ENCODE measurements around the gene SAMM50. TPM values are rescaled to one million over a fixed set of nuclear protein-coding genes. Genes with fewer than 3 reads are reported as not detected.

SAMM50 gene
- total and polyA plus RNA-seq, 2 donors (not counting 3 experiments of a cell fraction or from before 2014, with no cell fraction given): 42.9 to 56.2 TPM

DNA sequence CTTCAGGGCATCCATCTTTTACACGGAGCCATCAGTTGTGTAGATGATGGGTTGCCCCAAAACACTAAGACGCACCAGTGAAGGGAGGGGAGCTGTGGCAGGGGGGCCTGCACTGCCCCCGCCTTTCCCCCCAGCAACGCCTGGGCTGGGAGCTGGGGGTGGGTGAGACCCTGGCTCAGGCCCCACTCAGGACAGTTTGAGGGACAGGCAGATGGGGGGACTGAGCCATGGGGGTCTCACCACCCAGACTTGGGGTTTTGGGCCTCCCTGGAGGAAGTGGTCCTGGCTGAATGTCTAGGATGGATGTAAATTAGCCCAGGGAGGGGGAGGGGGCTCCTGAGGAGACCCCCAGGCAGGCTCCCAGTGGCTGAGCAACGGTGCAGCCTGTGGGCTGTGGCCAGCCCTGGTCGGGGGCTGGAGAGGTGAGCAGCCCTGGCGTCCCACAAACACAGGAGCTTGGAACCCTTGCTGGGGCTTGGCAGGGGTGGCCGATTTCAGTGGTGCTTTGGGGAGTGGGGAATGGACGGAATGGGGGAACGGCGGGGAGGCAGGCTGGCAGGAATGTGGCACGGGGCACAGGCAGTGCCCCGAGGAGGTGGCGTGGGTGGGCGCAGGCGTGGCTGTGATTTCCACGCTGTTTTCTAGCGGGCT lies 74.9 kb downstream of the SAMM50 start:
- TF ChIP-seq MAX (IDR thresholded peaks at IDR 0.05; ENCODE audit: insufficient read depth, insufficient read length) (no peak), POLR2AphosphoS5 (IDR thresholded peaks at IDR 0.05; ENCODE audit: insufficient read depth, low read depth, low read length) (no peak), FOS (IDR thresholded peaks at IDR 0.05; ENCODE audit: borderline replicate concordance, insufficient read depth, low read length) (no peak), MYC (IDR thresholded peaks at IDR 0.05; ENCODE audit: low read depth, low read length) (no peak), POLR2A (IDR thresholded peaks at IDR 0.05; ENCODE audit: low read depth, low read length) (no peak), GATA2 (IDR thresholded peaks at IDR 0.05; ENCODE audit: insufficient read depth, insufficient read length, low read depth, low read length) (no peak), JUN (IDR thresholded peaks at IDR 0.05; ENCODE audit: borderline replicate concordance, insufficient read depth, insufficient read length, low read depth) (no peak)
- TF ChIP-seq, protein P1, sequence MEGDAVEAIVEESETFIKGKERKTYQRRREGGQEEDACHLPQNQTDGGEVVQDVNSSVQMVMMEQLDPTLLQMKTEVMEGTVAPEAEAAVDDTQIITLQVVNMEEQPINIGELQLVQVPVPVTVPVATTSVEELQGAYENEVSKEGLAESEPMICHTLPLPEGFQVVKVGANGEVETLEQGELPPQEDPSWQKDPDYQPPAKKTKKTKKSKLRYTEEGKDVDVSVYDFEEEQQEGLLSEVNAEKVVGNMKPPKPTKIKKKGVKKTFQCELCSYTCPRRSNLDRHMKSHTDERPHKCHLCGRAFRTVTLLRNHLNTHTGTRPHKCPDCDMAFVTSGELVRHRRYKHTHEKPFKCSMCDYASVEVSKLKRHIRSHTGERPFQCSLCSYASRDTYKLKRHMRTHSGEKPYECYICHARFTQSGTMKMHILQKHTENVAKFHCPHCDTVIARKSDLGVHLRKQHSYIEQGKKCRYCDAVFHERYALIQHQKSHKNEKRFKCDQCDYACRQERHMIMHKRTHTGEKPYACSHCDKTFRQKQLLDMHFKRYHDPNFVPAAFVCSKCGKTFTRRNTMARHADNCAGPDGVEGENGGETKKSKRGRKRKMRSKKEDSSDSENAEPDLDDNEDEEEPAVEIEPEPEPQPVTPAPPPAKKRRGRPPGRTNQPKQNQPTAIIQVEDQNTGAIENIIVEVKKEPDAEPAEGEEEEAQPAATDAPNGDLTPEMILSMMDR (IDR thresholded peaks at IDR 0.05; ENCODE audit: extremely low read depth in 1 of 2, insufficient read depth in 1 of 2, low read depth in 1 of 2, low read length in 2 of 2): no peak
- ChIA-PET CTCF (interaction anchor here (0.9 to 2.5 kb wide), 4 partner anchors 15 to 56 kb away, joined by 3 to 9 read pairs (median 6); no protein-coding TSS in a partner anchor), POLR2A (no interaction called here)
- Histone ChIP-seq H3K27me3 (ENCODE audit: control insufficient read depth in 2 of 2, insufficient read depth in 2 of 2, low read length in 2 of 2) (no peaks in the 10 kb centered on the region), H3K9ac (replicated peaks; ENCODE audit: extremely low read depth, insufficient read depth, low read length) (peak overlapping the region; percentile 78), H3K4me1 (ENCODE audit: control insufficient read depth, extremely low read depth, insufficient read depth, low read length) (peaks cover 54% of the 10 kb centered on the region), H3K4me3 (replicated peaks in 1 of 3; ENCODE audit: insufficient read depth in 1 of 3, low read depth in 1 of 3, low read length in 3 of 3) (no peak overlapping the region), H3K27ac (ENCODE audit: insufficient read depth, low read depth, low read length) (peak overlapping the region; percentile 97), H3K36me3 (ENCODE audit: control insufficient read depth in 2 of 2, extremely low read depth in 1 of 2, insufficient read depth in 2 of 2, low read length in 2 of 2) (peaks cover 0 to 4% of the 10 kb centered on the region in 2 experiments), H2AFZ (ENCODE audit: low read depth, low read length) (peak overlapping the region; percentile 13), H3K9me3 (replicated peaks; ENCODE audit: control insufficient read depth, insufficient read depth, low read length) (no peaks in the 10 kb centered on the region), H3K79me2 (ENCODE audit: control insufficient read depth, insufficient read depth, low read length) (peaks cover 80% of the 10 kb centered on the region), H3K4me2 (ENCODE audit: insufficient read depth, low read length) (peak overlapping the region; percentile 74), H4K20me1 (replicated peaks; ENCODE audit: control insufficient read depth, extremely low read depth, insufficient read depth, low read length) (no peaks in the 10 kb centered on the region), H3K9me1 (replicated peaks; ENCODE audit: control insufficient read depth, extremely low read depth, insufficient read depth, low read length) (no peaks in the 10 kb centered on the region)
- no TSS peak for BruUV-seq (replicated peaks)
- intact Hi-C loops (cut with micrococcal nuclease): no loop called here
- DNase-seq (ENCODE audit: low read depth, low spot score): no peak
- FAIRE-seq: no peak
- dilution Hi-C loops (cut with MboI; ENCODE audit: extremely low pct_ligation_motif_present, low sequenced_read_pairs): no loop called here

Measured in endothelial cell of umbilical vein (primary cell).